Measurements from ENCODE around the gene SARNP. TPM values are rescaled to one million over a fixed set of nuclear protein-coding genes. Genes with fewer than 3 reads are reported as not detected.

The SARNP gene
- total RNA-seq, 1 donor from 2014 or later = 266 TPM

- H3K9me3 ChIP-seq (ENCODE audit: low read depth) = no peaks in the 10 kb centered on the region
These were observed 85.2 kb downstream of the SARNP start for GRCh38 chr12:55732288-55732687.

GRCh38 chr12:55729819-55730818 is 87.4 kb downstream of the SARNP start:
- Mint-ChIP-seq H3K36me3 (peaks cover 11% of the 10 kb centered on the region), H3K4me1 (peaks cover 33% of the 10 kb centered on the region), H3K9me3 (no peaks in the 10 kb centered on the region), H3K27ac (peak overlapping the region; percentile 82), H3K4me3 (peak overlapping the region; percentile 93), H3K27me3 (ENCODE audit: insufficient read depth, low read depth) (peaks cover 7% of the 10 kb centered on the region)
- TF ChIP-seq CTCF (IDR thresholded peaks at IDR 0.05) = no peak
- TF ChIP-seq EZH2 (IDR thresholded peaks at IDR 0.05) = peak; percentile 42
- H3K27ac ChIP-seq = no peak overlapping the region
- peaks cover 23% of the 10 kb centered on the region for H3K79me2 ChIP-seq (ENCODE audit: low read depth)
- no peaks in the 10 kb centered on the region for H3K9me3 ChIP-seq (ENCODE audit: low read depth)
- peak overlapping the region; percentile 26 for H2AFZ ChIP-seq (replicated peaks)
- peaks cover 37% of the 10 kb centered on the region for H3F3A ChIP-seq (ENCODE audit: low read depth)
- peaks cover 18% of the 10 kb centered on the region for H3K4me1 ChIP-seq
- no peaks in the 10 kb centered on the region for H3K36me3 ChIP-seq
- DNase-seq (ENCODE audit: low spot score) = peak; percentile 58
- H3K27me3 ChIP-seq = no peaks in the 10 kb centered on the region
- no peak overlapping the region for H3K9ac ChIP-seq
- H3K4me3 ChIP-seq = peak overlapping the region; percentile 64
- peak overlapping the region; percentile 90 for H3K4me2 ChIP-seq
- peaks cover 26% of the 10 kb centered on the region for H4K20me1 ChIP-seq (ENCODE audit: low read depth)

More at GRCh38 chr12:55732288-55732687, 85.2 kb downstream of the SARNP start:
- no peaks in the 10 kb centered on the region for H3K36me3 ChIP-seq
- peaks cover 18% of the 10 kb centered on the region for H3K4me1 ChIP-seq
- H3K27ac ChIP-seq = no peak overlapping the region
- H3K27ac Mint-ChIP-seq = no peak overlapping the region
- H3K27me3 Mint-ChIP-seq (ENCODE audit: insufficient read depth, low read depth) = peaks cover 11% of the 10 kb centered on the region
- no peak overlapping the region for H3K4me3 ChIP-seq
- no peak overlapping the region for H3K4me2 ChIP-seq
- DNase-seq (ENCODE audit: low spot score) = no peak
- H3K9ac ChIP-seq = no peak overlapping the region
- no peaks in the 10 kb centered on the region for H3K36me3 Mint-ChIP-seq
- no peaks in the 10 kb centered on the region for H3K27me3 ChIP-seq
- H2AFZ ChIP-seq (replicated peaks) = no peak overlapping the region
- H3K4me1 Mint-ChIP-seq = peaks cover 29% of the 10 kb centered on the region
- peaks cover 33% of the 10 kb centered on the region for H3F3A ChIP-seq (ENCODE audit: low read depth)
- H3K9me3 Mint-ChIP-seq = no peaks in the 10 kb centered on the region
- H3K4me3 Mint-ChIP-seq = no peak overlapping the region
- H3K79me2 ChIP-seq (ENCODE audit: low read depth) = peaks cover 14% of the 10 kb centered on the region
- peaks cover 11% of the 10 kb centered on the region for H4K20me1 ChIP-seq (ENCODE audit: low read depth)
- TF ChIP-seq CTCF (IDR thresholded peaks at IDR 0.05) (no peak), EZH2 (IDR thresholded peaks at IDR 0.05) (no peak), EZH2phosphoT487 (IDR thresholded peaks at IDR 0.05) (no peak)

GRCh38 chr12:55728939-55729818 is 88.3 kb downstream of the SARNP start, which contains the start of gene CD63:
TSS of gene CD63 (minus strand) at chr12:55729009. CDS start at chr12:55728341, 668 bp downstream.
- peak within 1 kb of the TSS; percentile 50 for H3K9ac ChIP-seq
- DNase-seq (ENCODE audit: low spot score) = peak; percentile 92
- H3K4me2 ChIP-seq = peak within 1 kb of the TSS; percentile 90
- TF ChIP-seq EZH2phosphoT487 (IDR thresholded peaks at IDR 0.05) (no peak), CTCF (IDR thresholded peaks at IDR 0.05) (no peak), EZH2 (IDR thresholded peaks at IDR 0.05) (no peak)
- Mint-ChIP-seq H3K4me3 (peak within 1 kb of the TSS; percentile 93), H3K27ac (peak within 1 kb of the TSS; percentile 82), H3K36me3 (peaks cover 11% of the 10 kb centered on the region), H3K4me1 (peaks cover 38% of the 10 kb centered on the region), H3K9me3 (no peaks in the 10 kb centered on the region), H3K27me3 (ENCODE audit: insufficient read depth, low read depth) (peaks cover 7% of the 10 kb centered on the region)
- H4K20me1 ChIP-seq (ENCODE audit: low read depth) = peaks cover 26% of the 10 kb centered on the region
- peak within 1 kb of the TSS; percentile 84 for H3K27ac ChIP-seq
- peak within 1 kb of the TSS; percentile 64 for H3K4me3 ChIP-seq
- H3K4me1 ChIP-seq = peaks cover 18% of the 10 kb centered on the region
- no peaks in the 10 kb centered on the region for H3K9me3 ChIP-seq (ENCODE audit: low read depth)
- peaks cover 43% of the 10 kb centered on the region for H3F3A ChIP-seq (ENCODE audit: low read depth)
- H3K79me2 ChIP-seq (ENCODE audit: low read depth) = peaks cover 23% of the 10 kb centered on the region
- no peaks in the 10 kb centered on the region for H3K27me3 ChIP-seq
- no peaks in the 10 kb centered on the region for H3K36me3 ChIP-seq
- H2AFZ ChIP-seq (replicated peaks) = peak within 1 kb of the TSS; percentile 51
